Sigmoid colon (tissue), 7 donors: ENCODE data around the gene REC114. TPM values are rescaled to one million over a fixed set of nuclear protein-coding genes. Genes with fewer than 3 reads are reported as not detected.

Experiments used
- DNase-seq: peaks from one replicate; pipeline ENCODE4 v3.0.0-alpha.2; 2019
- H3K27ac ChIP-seq, 4 donors: fragments of 200-600 bp; sonication (generic); one replicate each; pipeline ENCODE4 v1.5.1; 2016 to 2019; ENCODE audit warnings: mild to moderate bottlenecking in 1 of 4
- H3K27me3 ChIP-seq, 3 donors: fragments of 200-600 bp; sonication (generic); one replicate each; pipeline ENCODE4 v1.5.1; 2019; ENCODE audit warnings: mild to moderate bottlenecking in 1 of 3
- H3K36me3 ChIP-seq, 4 donors: fragments of 200-600 bp; sonication (generic); one replicate each; pipeline ENCODE4 v1.5.1; 2016 to 2019
- H3K4me1 ChIP-seq, 4 donors: fragments of 200-600 bp; sonication (generic); one replicate each; pipeline ENCODE4 v1.5.1; 2017 to 2019
- H3K4me3 ChIP-seq, 4 donors: fragments of 200-600 bp; sonication (generic); one replicate each; pipeline ENCODE4 v1.5.1; 2017 to 2019; ENCODE audit warnings: mild to moderate bottlenecking in 2 of 4, moderate library complexity in 1 of 4
- H3K9me3 ChIP-seq, 4 donors: fragments of 200-600 bp in 3 of 4; sonication (generic) in 3 of 4; one replicate each; pipeline versions ENCODE4 v1.5.1 to v1.6.1; 2013 to 2019
- EP300 ChIP-seq, 4 donors: sonication (generic); formaldehyde crosslinking; IDR thresholded peaks; one replicate each; pipeline ENCODE4 v1.6.1; 2017; ENCODE audit warnings: antibody characterized with exemption in 4 of 4
- POLR2A ChIP-seq, 2 donors: fragments of 450-650 bp; IDR thresholded peaks; one replicate each; pipeline ENCODE4 v1.6.1; 2016; ENCODE audit warnings: antibody characterized with exemption in 2 of 2, mild to moderate bottlenecking in 2 of 2, moderate library complexity in 2 of 2
- POLR2AphosphoS5 ChIP-seq, 4 donors: sonication (generic); formaldehyde crosslinking; IDR thresholded peaks; one replicate each; pipeline ENCODE4 v1.6.1; 2017; ENCODE audit warnings: antibody characterized with exemption in 4 of 4
- WGBS, 2 donors: extraction: QIAGEN DNeasy Blood & Tissue Kit; methylation state at CpG; one replicate each; pipeline ENCODE4 v1.1.7; 2013; 5-methylcytosine and 5-hydroxymethylcytosine counted together
- intact Hi-C: fragments of 100-400 bp; cut with DNase I; formaldehyde crosslinking; loops from one replicate; pipeline ENCODE4 v1.15.1; 2023
- polyA plus RNA-seq, 3 donors: library from polyadenylated mRNA; stranded (reverse); fragments of 200-250 nt; gene quantifications; one replicate each; pipeline ENCODE4 v1.2.3, GENCODE V29; 2013
- total RNA-seq, 4 donors: library from RNA; depleted of rRNA; stranded (reverse); fragments of >200 nt; gene quantifications; one replicate each; pipeline ENCODE4 v1.1.0, GENCODE V29; 2016
- TF ChIP-seq, protein P1 (sequence below), 4 experiments: fragments of 450-650 bp in 3 of 4; fragments of 200-600 bp in 1 of 4; IDR thresholded peaks; one replicate each; pipeline ENCODE4 v1.5.1; 2016 to 2019; ENCODE audit warnings: antibody characterized with exemption in 4 of 4, mild to moderate bottlenecking in 3 of 4, moderate library complexity in 2 of 4
- donor health status: healthy with polysubstance abuse.
- donor health status: Bipolar disorder and iron deficiency.
- donor health status: healthy.

Gene REC114
- total and polyA plus RNA-seq, 7 donors, result not detected

- no peak for DNase-seq
- TF ChIP-seq POLR2AphosphoS5 (IDR thresholded peaks at IDR 0.05) (no peak), EP300 (IDR thresholded peaks at IDR 0.05) (no peak), POLR2A (IDR thresholded peaks at IDR 0.05) (no peak)
- TF ChIP-seq, protein P1, sequence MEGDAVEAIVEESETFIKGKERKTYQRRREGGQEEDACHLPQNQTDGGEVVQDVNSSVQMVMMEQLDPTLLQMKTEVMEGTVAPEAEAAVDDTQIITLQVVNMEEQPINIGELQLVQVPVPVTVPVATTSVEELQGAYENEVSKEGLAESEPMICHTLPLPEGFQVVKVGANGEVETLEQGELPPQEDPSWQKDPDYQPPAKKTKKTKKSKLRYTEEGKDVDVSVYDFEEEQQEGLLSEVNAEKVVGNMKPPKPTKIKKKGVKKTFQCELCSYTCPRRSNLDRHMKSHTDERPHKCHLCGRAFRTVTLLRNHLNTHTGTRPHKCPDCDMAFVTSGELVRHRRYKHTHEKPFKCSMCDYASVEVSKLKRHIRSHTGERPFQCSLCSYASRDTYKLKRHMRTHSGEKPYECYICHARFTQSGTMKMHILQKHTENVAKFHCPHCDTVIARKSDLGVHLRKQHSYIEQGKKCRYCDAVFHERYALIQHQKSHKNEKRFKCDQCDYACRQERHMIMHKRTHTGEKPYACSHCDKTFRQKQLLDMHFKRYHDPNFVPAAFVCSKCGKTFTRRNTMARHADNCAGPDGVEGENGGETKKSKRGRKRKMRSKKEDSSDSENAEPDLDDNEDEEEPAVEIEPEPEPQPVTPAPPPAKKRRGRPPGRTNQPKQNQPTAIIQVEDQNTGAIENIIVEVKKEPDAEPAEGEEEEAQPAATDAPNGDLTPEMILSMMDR (IDR thresholded peaks at IDR 0.05), result no peak
- Histone ChIP-seq H3K4me1 (no peaks in the 10 kb centered on the region), H3K36me3 (no peaks in the 10 kb centered on the region), H3K9me3 (no peaks in the 10 kb centered on the region), H3K27ac (no peak overlapping the region), H3K4me3 (no peak overlapping the region), H3K27me3 (no peaks in the 10 kb centered on the region)
- intact Hi-C loops, result no loop called here
- 75 to 83% methylated on average over 3 of the region's 3 CpGs for whole genome bisulfite sequencing, 2 donors
Observed at GRCh38 chr15:73518180-73518862, 75.4 kb downstream of the REC114 start.

- no peak for DNase-seq
- H3K27ac ChIP-seq, result no peak overlapping the region
- no peak overlapping the region for H3K4me3 ChIP-seq
- TF ChIP-seq, protein P1 (IDR thresholded peaks at IDR 0.05), result no peak
- TF ChIP-seq POLR2A (IDR thresholded peaks at IDR 0.05) (no peak), EP300 (IDR thresholded peaks at IDR 0.05) (no peak), POLR2AphosphoS5 (IDR thresholded peaks at IDR 0.05) (no peak)
- 88 to 90% methylated on average over 5 of the region's 5 CpGs for WGBS, 2 donors
- H3K36me3 ChIP-seq, result no peaks in the 10 kb centered on the region
- intact Hi-C loops, result no loop called here
- no peaks in the 10 kb centered on the region for H3K4me1 ChIP-seq
- H3K27me3 ChIP-seq, result no peaks in the 10 kb centered on the region
- H3K9me3 ChIP-seq, result no peaks in the 10 kb centered on the region
Observed at GRCh38 chr15:73518876-73519733, 76.1 kb downstream of the REC114 start.

DNA sequence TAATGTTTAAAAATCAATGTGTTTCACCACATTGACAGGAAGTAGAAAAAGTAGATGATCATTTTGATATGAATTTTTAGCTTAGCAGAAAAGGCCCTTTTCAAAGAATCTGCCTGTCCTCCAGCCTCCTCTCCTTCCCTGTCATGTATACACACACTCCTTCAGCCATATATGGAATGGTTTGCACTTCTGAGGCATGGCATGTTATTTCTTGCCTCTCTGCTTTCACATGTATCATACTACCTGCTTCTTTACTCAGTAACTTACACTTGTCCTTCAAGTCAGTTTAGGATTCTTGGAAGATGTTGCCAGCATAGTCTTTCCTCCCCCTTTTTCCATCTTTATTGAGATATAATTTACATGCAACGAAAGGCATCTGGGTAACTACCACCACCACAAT lies 79.0 kb downstream of the REC114 start:
- TF ChIP-seq EP300 (IDR thresholded peaks at IDR 0.05), result no peak
- TF ChIP-seq, protein P1 (IDR thresholded peaks at IDR 0.05), result no peak
- TF ChIP-seq POLR2AphosphoS5 (IDR thresholded peaks at IDR 0.05), result no peak
- no peak for TF ChIP-seq POLR2A (IDR thresholded peaks at IDR 0.05)
- Histone ChIP-seq H3K36me3 (no peaks in the 10 kb centered on the region), H3K9me3 (no peaks in the 10 kb centered on the region), H3K27ac (no peak overlapping the region), H3K27me3 (no peaks in the 10 kb centered on the region), H3K4me3 (no peak overlapping the region), H3K4me1 (no peaks in the 10 kb centered on the region)
- intact Hi-C loops, result no loop called here
- no peak for DNase-seq
- WGBS, 2 donors, result 89 to 92% methylated on average over 1 of the region's 1 CpG

DNA sequence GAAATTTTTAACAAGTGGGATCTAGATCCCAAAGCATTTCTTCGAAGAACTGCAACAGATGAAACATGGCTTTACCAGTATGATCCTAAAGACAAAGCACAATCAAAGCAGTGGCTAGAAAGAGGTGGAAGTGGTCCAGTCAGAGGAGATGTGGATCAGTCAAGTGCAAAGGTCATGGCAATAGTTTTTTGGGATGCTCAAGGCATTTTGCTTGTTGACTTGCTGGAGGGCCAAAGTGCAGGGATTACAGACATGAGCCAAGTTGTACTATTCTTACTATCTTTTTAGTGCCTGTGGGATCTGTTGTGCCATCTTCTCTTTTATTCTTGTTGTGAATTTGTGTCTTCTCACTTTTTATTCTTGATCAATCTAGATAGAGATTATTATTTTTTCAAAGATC lies 82.0 kb downstream of the REC114 start:
- no peaks in the 10 kb centered on the region for H3K27me3 ChIP-seq
- 90 to 91% methylated on average over 1 of the region's 1 CpG for WGBS, 2 donors
- H3K9me3 ChIP-seq, result no peaks in the 10 kb centered on the region
- H3K36me3 ChIP-seq, result no peaks in the 10 kb centered on the region
- no peak overlapping the region for H3K27ac ChIP-seq
- TF ChIP-seq POLR2A (IDR thresholded peaks at IDR 0.05), result no peak
- no peak for TF ChIP-seq POLR2AphosphoS5 (IDR thresholded peaks at IDR 0.05)
- TF ChIP-seq EP300 (IDR thresholded peaks at IDR 0.05), result no peak
- H3K4me1 ChIP-seq, result no peaks in the 10 kb centered on the region
- no peak overlapping the region for H3K4me3 ChIP-seq
- DNase-seq, result no peak
- intact Hi-C loops, result no loop called here

DNA sequence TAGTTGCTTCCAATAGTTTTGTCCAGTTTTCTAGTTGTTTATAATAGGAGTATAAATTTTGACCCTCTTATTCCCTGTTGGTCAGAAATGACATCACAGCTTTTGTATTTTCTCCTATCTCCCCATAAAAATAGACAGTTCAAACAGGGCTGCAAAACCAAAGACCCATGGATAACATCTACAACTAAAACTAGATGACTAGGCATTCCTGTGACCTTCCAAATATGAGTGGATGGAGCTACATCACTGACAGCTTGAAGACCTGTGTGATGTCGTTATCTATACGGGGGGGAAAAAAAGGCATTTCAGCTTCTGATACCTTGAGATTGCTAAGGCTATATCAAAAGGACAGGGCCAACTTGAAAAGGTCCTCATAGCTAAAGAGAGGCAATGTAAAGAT lies 84.6 kb downstream of the REC114 start:
- Histone ChIP-seq H3K27me3 (no peaks in the 10 kb centered on the region), H3K27ac (no peak overlapping the region), H3K4me3 (no peak overlapping the region), H3K9me3 (no peaks in the 10 kb centered on the region), H3K4me1 (no peaks in the 10 kb centered on the region), H3K36me3 (no peaks in the 10 kb centered on the region)
- intact Hi-C loops, result no loop called here
- WGBS, 2 donors, result 94 to 95% methylated on average over 2 of the region's 2 CpGs
- DNase-seq, result no peak
- TF ChIP-seq POLR2AphosphoS5 (IDR thresholded peaks at IDR 0.05), result no peak
